Nephron progenitor cell (in vitro differentiated cells): ENCODE data around the gene NCK2.
A peak's percentile ranks its signal among the peaks of the same experiment; 100 is the strongest.
"Not testable (repeated sequence)": the region's sequence is repeated elsewhere in the genome, so short reads cannot be mapped to it uniquely, and the experiment has no call there.

Experiments
- DNase-seq: peaks from one replicate; pipeline ENCODE4 v3.0.0; 2021
- H3K27ac Mint-ChIP-seq: 2 replicates; pipeline ENCODE4 v1.8.0; 2021; ENCODE audit warnings: mild to moderate bottlenecking, moderate library complexity, mixed read lengths
- H3K27me3 Mint-ChIP-seq: 2 replicates; pipeline ENCODE4 v1.8.0; 2021; ENCODE audit warnings: mild to moderate bottlenecking, low read depth, mixed read lengths; ENCODE audit not compliant: poor library complexity
- H3K36me3 Mint-ChIP-seq: 2 replicates; pipeline ENCODE4 v1.8.0; 2021; ENCODE audit warnings: low read depth, mixed read lengths
- H3K4me1 Mint-ChIP-seq: 2 replicates; pipeline ENCODE4 v1.8.0; 2021; ENCODE audit warnings: mixed read lengths
- H3K4me3 Mint-ChIP-seq: 2 replicates; pipeline ENCODE4 v1.8.0; 2021; ENCODE audit warnings: mild to moderate bottlenecking, moderate library complexity, mixed read lengths
- H3K9me3 Mint-ChIP-seq: 2 replicates; pipeline ENCODE4 v1.8.0; 2021; ENCODE audit warnings: mild to moderate bottlenecking, moderate library complexity, mixed read lengths
- CTCF ChIP-seq: fragments of 200-600 bp; sonication (generic); IDR thresholded peaks from 2 replicates; pipeline ENCODE4 v1.5.0; 2021; ENCODE audit warnings: antibody characterized with exemption

NCK2 gene

GRCh38 chr2:105753380-105753779, 8.7 kb downstream of the NCK2 start:
- H3K36me3 Mint-ChIP-seq, result peaks cover 75% of the 10 kb centered on the region
- no peak for TF ChIP-seq CTCF
- peaks cover 35% of the 10 kb centered on the region for H3K4me1 Mint-ChIP-seq
- DNase-seq, result no peak
- no peak overlapping the region for H3K4me3 Mint-ChIP-seq
- peaks cover 15% of the 10 kb centered on the region for H3K9me3 Mint-ChIP-seq
- H3K27ac Mint-ChIP-seq, result no peak overlapping the region
- no peaks in the 10 kb centered on the region for H3K27me3 Mint-ChIP-seq

GRCh38 chr2:105754011-105754410, 9.3 kb downstream of the NCK2 start:
- H3K27me3 Mint-ChIP-seq, result no peaks in the 10 kb centered on the region
- H3K9me3 Mint-ChIP-seq, result peaks cover 15% of the 10 kb centered on the region
- no peak for DNase-seq
- peaks cover 75% of the 10 kb centered on the region for H3K36me3 Mint-ChIP-seq
- H3K27ac Mint-ChIP-seq, result no peak overlapping the region
- no peak for TF ChIP-seq CTCF
- no peak overlapping the region for H3K4me3 Mint-ChIP-seq
- H3K4me1 Mint-ChIP-seq, result peaks cover 35% of the 10 kb centered on the region

GRCh38 chr2:105754994-105755393, 10.3 kb downstream of the NCK2 start:
- Mint-ChIP-seq H3K36me3 (peaks cover 74% of the 10 kb centered on the region), H3K4me1 (peaks cover 41% of the 10 kb centered on the region), H3K27me3 (no peaks in the 10 kb centered on the region), H3K4me3 (no peak overlapping the region), H3K27ac (peak overlapping the region; percentile 83), H3K9me3 (peaks cover 9% of the 10 kb centered on the region)
- TF ChIP-seq CTCF, result no peak
- no peak for DNase-seq

- H3K36me3 Mint-ChIP-seq, result peaks cover 67% of the 10 kb centered on the region
- peak overlapping the region; percentile 15 for H3K27ac Mint-ChIP-seq
These were observed 11.2 kb downstream of the NCK2 start for GRCh38 chr2:105755895-105756294.

GRCh38 chr2:105756435-105756834, 11.7 kb downstream of the NCK2 start:
- H3K36me3 Mint-ChIP-seq, result peaks cover 61% of the 10 kb centered on the region
- H3K4me1 Mint-ChIP-seq, result peaks cover 44% of the 10 kb centered on the region
- TF ChIP-seq CTCF, result no peak
- H3K9me3 Mint-ChIP-seq, result peaks cover 3% of the 10 kb centered on the region
- H3K4me3 Mint-ChIP-seq, result no peak overlapping the region
- no peak overlapping the region for H3K27ac Mint-ChIP-seq
- H3K27me3 Mint-ChIP-seq, result no peaks in the 10 kb centered on the region
- DNase-seq, result no peak

More at GRCh38 chr2:105755895-105756294, 11.2 kb downstream of the NCK2 start:
- Mint-ChIP-seq H3K4me3 (no peak overlapping the region), H3K9me3 (peaks cover 6% of the 10 kb centered on the region), H3K4me1 (peaks cover 42% of the 10 kb centered on the region), H3K27me3 (no peaks in the 10 kb centered on the region)
- no peak for DNase-seq
- no peak for TF ChIP-seq CTCF

GRCh38 chr2:105756865-105757264, 12.2 kb downstream of the NCK2 start:
- Mint-ChIP-seq H3K36me3 (peaks cover 57% of the 10 kb centered on the region), H3K4me1 (peaks cover 47% of the 10 kb centered on the region)
- H3K9me3 Mint-ChIP-seq, H3K4me3 Mint-ChIP-seq, H3K27me3 Mint-ChIP-seq, DNase-seq, H3K27ac Mint-ChIP-seq: not testable (repeated sequence)
